Esophagus (tissue), 2 donors: ENCODE measurements around the gene AREL1. TPM values are rescaled to one million over a fixed set of nuclear protein-coding genes. Genes with fewer than 3 reads are reported as not detected.
"Not testable (repeated sequence)": the region's sequence is repeated elsewhere in the genome, so short reads cannot be mapped to it uniquely, and the experiment has no call there.

ENCODE experiments used
- H3K27ac ChIP-seq, 2 donors: one replicate each; pipeline ENCODE4 v1.5.1; 2013; ENCODE audit warnings: low read depth in 2 of 2, mild to moderate bottlenecking in 2 of 2, inconsistent platforms in 1 of 2, low read length in 1 of 2, moderate library complexity in 1 of 2
- H3K27me3 ChIP-seq, 2 donors: one replicate each; pipeline ENCODE4 v1.6.1; 2013; ENCODE audit warnings: low read length in 2 of 2, control low read depth in 1 of 2, mild to moderate bottlenecking in 1 of 2; ENCODE audit not compliant: insufficient read depth in 2 of 2, control insufficient read depth in 1 of 2
- H3K36me3 ChIP-seq, 2 donors: one replicate each; pipeline ENCODE4 v1.6.1; 2013; ENCODE audit warnings: low read length in 1 of 2; ENCODE audit not compliant: control insufficient read depth in 2 of 2, insufficient read depth in 2 of 2
- H3K4me1 ChIP-seq, 2 donors: one replicate each; pipeline ENCODE4 v1.6.1; 2013; ENCODE audit warnings: low read length in 1 of 2; ENCODE audit not compliant: control insufficient read depth in 2 of 2, insufficient read depth in 2 of 2
- H3K4me3 ChIP-seq, 2 donors: one replicate each; pipeline ENCODE4 v1.5.1; 2013; ENCODE audit warnings: low read length in 2 of 2, mild to moderate bottlenecking in 2 of 2, low read depth in 1 of 2, moderate library complexity in 1 of 2
- H3K9me3 ChIP-seq, 2 donors: one replicate each; pipeline ENCODE4 v1.6.1; 2013; ENCODE audit warnings: mild to moderate bottlenecking in 2 of 2, low read depth in 1 of 2, low read length in 1 of 2, moderate library complexity in 1 of 2; ENCODE audit not compliant: control insufficient read depth in 2 of 2, insufficient read depth in 1 of 2
- WGBS, 2 donors: extraction: QIAGEN DNeasy Blood & Tissue Kit; methylation state at CpG; one replicate each; pipeline ENCODE4 v1.1.7; 2013; 5-methylcytosine and 5-hydroxymethylcytosine counted together
- polyA plus RNA-seq, 2 donors: library from polyadenylated mRNA; stranded (reverse); fragments of 200-250 nt; gene quantifications; one replicate each; pipeline ENCODE4 v1.2.3, GENCODE V29; 2013
- donor health status: healthy with polysubstance abuse.
- donor health status: Bipolar disorder and iron deficiency.

Gene AREL1, protein sequence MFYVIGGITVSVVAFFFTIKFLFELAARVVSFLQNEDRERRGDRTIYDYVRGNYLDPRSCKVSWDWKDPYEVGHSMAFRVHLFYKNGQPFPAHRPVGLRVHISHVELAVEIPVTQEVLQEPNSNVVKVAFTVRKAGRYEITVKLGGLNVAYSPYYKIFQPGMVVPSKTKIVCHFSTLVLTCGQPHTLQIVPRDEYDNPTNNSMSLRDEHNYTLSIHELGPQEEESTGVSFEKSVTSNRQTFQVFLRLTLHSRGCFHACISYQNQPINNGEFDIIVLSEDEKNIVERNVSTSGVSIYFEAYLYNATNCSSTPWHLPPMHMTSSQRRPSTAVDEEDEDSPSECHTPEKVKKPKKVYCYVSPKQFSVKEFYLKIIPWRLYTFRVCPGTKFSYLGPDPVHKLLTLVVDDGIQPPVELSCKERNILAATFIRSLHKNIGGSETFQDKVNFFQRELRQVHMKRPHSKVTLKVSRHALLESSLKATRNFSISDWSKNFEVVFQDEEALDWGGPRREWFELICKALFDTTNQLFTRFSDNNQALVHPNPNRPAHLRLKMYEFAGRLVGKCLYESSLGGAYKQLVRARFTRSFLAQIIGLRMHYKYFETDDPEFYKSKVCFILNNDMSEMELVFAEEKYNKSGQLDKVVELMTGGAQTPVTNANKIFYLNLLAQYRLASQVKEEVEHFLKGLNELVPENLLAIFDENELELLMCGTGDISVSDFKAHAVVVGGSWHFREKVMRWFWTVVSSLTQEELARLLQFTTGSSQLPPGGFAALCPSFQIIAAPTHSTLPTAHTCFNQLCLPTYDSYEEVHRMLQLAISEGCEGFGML
- polyA plus RNA-seq, result 1 to 10 TPM; 8.0 to 9.3 TPM

DNA sequence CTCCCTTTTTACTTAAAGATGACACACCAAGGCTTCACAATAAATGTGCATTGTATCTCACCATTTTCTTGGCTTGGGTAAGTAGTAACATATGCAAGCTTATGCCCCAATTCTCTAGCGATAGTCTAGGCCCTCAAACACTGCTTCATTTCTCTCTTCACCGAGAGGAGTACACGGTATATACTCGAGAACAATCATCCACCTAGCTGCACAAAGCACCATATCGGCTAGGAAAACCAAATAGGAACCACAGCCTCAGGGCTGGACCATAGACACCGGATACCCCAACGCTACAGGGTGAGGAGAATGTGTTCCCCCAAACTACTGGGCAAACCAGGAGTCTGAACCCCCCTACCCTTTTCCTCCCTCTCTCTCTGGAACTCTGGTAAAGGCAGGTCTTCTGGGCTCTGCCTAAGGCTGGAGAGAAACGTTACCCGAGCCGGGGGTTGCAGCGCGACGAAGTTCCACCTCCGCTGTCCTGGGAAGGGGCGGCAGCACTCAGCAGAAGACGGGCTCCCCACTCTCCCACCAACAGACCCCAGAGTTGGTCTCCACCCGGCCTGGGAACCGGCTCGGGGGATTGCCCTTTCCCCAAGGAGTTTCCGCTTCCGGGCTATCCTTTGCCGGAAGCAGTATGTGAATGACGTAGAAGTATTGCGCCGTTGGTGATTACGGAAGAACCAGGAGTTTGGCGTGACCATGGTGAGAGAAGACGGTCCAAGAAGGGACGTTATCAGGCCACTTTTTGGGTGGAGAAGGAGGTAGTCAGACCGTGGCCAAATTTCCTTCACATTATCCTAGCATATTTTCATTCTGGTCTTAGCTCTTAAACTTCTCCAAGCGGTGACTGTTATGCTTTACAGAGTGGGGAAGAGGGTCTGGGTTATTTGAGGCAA, at the start of gene AREL1, which contains the start of gene FCF1:
TSS of gene AREL1 (minus strand) at position 582 of the 896 bp plus-strand sequence. CDS start 27,465 bp downstream, outside the sequence.
TSS of gene FCF1 (plus strand) at position 646 of the 896 bp plus-strand sequence. CDS start at position 700, 54 bp downstream.
- peaks cover 0 to 4% of the 10 kb centered on the region in 2 donors for H3K36me3 ChIP-seq
- H3K27ac ChIP-seq, result peak within 1 kb of the TSS; percentile 80 to 96
- H3K9me3 ChIP-seq, result no peaks in the 10 kb centered on the region
- H3K4me1 ChIP-seq, result no peaks in the 10 kb centered on the region
- no peaks in the 10 kb centered on the region for H3K27me3 ChIP-seq
- peak within 1 kb of the TSS; percentile 92 for H3K4me3 ChIP-seq
- WGBS, 2 donors, result 0% methylated on average over 31 of the region's 31 CpGs

DNA sequence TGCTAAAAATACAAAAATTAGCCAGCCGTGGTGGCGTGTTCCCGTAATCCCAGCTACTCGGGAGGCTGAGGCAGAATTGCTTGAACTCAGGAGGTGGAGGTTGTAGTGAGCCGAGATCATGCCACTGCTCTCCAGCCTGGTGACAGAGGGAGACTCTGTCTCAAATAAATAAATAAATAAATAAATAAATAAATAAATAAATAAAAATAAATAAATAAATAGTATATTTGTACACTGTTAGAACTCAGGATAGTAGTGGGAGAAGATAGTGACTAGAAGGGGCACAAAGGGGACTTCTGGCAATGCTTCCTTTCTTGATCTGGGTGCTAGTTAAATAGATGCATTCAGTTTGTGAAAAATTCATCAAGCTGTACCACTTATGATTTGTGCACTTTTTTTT, 45.6 kb upstream of the AREL1 start:
- not testable (repeated sequence) for H3K4me3 ChIP-seq, H3K27ac ChIP-seq, H3K9me3 ChIP-seq, H3K4me1 ChIP-seq, H3K36me3 ChIP-seq, H3K27me3 ChIP-seq
- 90 to 91% methylated on average over 5 of the region's 5 CpGs for WGBS, 2 donors

DNA sequence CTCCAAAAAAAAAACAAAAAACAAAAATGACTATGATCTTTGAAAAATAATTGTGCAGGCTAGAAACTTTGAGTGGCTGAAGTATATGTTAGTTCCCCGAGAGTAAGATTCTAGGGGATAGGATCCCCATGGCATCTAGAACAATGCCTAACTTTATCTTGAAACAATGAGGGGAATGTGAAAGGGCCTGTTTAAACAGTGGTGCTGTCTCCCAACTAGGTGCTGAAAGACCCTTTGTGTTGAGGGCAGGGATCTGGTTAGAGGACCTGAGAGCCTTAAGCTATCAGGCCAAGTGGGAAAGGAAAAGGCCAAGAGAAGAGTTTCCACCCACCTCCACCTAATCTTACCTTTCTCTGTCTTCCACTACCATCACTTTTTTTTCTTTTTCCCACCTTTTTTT, 43.4 kb upstream of the AREL1 start:
- WGBS, 2 donors, result 83 to 92% methylated on average over 1 of the region's 1 CpG
- H3K36me3 ChIP-seq, result no peaks in the 10 kb centered on the region
- H3K27me3 ChIP-seq, result no peaks in the 10 kb centered on the region
- H3K27ac ChIP-seq, result no peak overlapping the region
- no peaks in the 10 kb centered on the region for H3K9me3 ChIP-seq
- H3K4me3 ChIP-seq, result no peak overlapping the region
- no peaks in the 10 kb centered on the region for H3K4me1 ChIP-seq

DNA sequence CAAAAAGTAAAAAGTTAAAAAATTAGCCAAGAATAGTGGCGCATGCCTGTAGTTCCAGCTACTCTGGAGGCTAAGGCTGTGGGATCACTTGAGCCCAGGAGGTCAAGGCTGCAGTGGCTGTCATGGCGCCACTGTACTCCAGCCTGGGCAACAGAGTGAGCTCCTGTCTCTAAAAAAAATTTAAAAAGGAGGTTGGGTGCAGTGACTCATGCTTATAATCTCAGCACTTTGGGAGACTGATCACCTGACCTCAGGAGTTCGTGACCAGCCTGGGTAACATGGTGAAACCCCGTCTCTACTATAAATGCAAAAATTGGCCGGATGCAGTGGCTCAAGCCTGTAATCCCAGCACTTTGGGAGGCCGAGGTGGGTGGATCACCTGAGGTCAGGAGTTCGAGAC, 42.0 kb upstream of the AREL1 start:
- Histone ChIP-seq H3K4me3 (no peak overlapping the region), H3K9me3 (no peaks in the 10 kb centered on the region), H3K27me3 (no peaks in the 10 kb centered on the region), H3K27ac (no peak overlapping the region), H3K4me1 (no peaks in the 10 kb centered on the region), H3K36me3 (no peaks in the 10 kb centered on the region)
- 87 to 89% methylated on average over 7 of the region's 7 CpGs for WGBS, 2 donors

DNA sequence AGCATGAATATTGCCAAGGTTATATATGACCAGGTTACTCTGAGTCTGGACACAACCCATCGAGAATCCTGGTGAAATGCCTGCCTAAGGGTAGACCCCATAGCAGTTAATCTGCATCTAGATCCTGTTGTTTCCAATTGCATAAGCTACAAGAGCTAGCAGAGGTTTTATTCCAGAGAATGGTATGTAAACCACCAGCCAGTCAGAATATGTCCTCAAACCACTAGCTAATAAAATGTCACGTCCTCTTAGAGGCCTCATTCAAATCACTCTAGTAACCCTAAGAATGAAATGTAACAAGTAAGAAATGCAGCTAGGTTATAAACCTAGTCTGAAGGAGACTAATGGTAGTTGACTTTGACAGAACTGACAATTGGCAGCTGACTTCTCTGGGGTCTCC, 41.3 kb upstream of the AREL1 start:
- Histone ChIP-seq H3K27ac (no peak overlapping the region), H3K4me3 (no peak overlapping the region), H3K36me3 (no peaks in the 10 kb centered on the region), H3K27me3 (no peaks in the 10 kb centered on the region), H3K9me3 (no peaks in the 10 kb centered on the region), H3K4me1 (no peaks in the 10 kb centered on the region)
- WGBS, 2 donors, result 83 to 84% methylated on average over 2 of the region's 2 CpGs

DNA sequence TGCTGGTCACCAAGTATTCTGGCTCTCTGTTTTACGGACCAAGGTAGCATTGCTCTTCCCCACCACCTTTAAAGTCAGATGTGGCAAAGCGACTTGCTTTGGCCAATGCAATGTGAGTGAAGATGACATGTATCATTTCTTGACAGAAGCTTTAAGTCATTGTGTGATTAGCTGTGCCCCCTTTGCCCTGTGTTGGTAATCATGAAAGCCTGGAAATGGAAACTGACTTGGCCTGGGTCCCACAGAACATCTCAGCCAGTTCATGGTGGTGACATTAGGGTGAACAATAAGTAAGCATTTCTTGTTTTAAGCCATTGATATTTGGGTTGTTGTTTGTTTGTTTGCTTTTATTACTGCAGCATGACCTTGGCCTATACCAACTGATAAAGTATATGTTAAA, 34.4 kb upstream of the AREL1 start:
- Histone ChIP-seq H3K36me3 (no peaks in the 10 kb centered on the region), H3K4me1 (no peaks in the 10 kb centered on the region), H3K27ac (no peak overlapping the region), H3K4me3 (no peak overlapping the region), H3K9me3 (no peaks in the 10 kb centered on the region), H3K27me3 (no peaks in the 10 kb centered on the region)
- 87 to 98% methylated on average over 2 of the region's 2 CpGs for WGBS, 2 donors

DNA sequence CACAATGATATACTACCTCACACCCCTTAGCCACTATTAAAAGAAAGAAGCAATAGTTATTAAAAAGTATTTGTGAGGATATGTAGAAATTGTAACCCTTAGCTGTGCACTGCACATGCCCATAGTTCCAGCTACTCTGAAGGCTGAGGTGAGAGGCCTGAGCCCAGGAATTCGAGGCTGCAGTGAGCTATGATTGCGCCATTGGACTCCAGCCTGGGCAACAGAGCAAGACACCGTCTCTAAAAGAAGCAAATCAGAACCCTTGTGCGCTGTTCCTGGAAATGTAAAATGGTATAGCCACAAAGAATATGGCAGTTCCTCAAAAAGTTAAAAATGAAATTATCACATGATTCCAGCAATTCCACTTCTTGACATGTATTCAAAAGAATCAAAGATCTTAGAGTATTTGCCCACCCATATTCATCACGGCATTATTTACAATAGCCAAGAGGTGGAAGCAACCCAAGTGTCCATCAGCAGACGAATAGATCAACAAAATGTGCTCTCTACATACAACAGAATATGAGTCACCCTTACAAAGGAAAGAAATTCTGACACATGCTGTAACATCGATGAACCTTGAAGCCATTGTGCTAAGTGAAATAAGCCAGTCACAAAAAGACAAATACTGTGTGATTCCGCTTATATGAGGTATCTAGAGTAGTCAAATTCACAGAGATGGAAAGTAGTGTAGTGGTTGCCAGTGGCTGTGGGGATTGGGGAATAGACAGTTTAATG, 26.6 kb upstream of the AREL1 start:
- no peak overlapping the region for H3K4me3 ChIP-seq
- no peak overlapping the region for H3K27ac ChIP-seq
- no peaks in the 10 kb centered on the region for H3K9me3 ChIP-seq
- H3K4me1 ChIP-seq, result no peaks in the 10 kb centered on the region
- H3K27me3 ChIP-seq, result no peaks in the 10 kb centered on the region
- WGBS, 2 donors, result 80 to 86% methylated on average over 8 of the region's 8 CpGs
- peaks cover 0 to 4% of the 10 kb centered on the region in 2 donors for H3K36me3 ChIP-seq

DNA sequence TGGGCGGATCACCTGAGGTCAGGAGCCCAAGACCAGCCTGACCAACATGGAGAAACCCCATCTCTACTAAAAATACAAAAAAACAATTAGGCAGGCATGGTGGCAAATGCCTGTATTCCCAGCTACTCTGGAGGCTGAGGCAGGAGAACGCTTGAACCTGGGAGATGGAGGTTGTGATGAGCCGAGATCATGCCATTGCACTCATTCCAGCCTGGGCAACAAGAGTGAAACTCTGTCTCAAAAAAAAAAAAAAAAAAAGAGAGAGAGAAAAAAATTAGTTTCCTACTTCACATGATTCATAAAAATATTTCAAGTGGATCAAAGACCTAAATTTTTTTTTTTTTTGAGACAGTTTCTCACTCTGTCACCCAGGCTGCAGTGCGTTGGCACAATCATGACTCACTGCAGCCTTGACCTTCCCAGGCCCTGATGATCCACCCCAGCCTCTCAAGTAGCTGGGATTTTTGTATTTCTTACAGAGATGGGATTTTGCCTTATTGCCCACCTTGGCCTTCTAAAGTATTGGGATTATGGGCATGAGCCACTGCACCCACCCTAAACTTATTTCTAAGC, 25.0 kb upstream of the AREL1 start:
- no peak overlapping the region for H3K4me3 ChIP-seq
- H3K9me3 ChIP-seq, result no peaks in the 10 kb centered on the region
- no peaks in the 10 kb centered on the region for H3K4me1 ChIP-seq
- peaks cover 2 to 11% of the 10 kb centered on the region in 2 donors for H3K36me3 ChIP-seq
- WGBS, 2 donors, result 93 to 97% methylated on average over 4 of the region's 4 CpGs
- no peaks in the 10 kb centered on the region for H3K27me3 ChIP-seq
- H3K27ac ChIP-seq, result no peak overlapping the region
